Esophagus muscularis mucosa (tissue), 4 donors: ENCODE results near the gene ZFP90. TPM values are rescaled to one million over a fixed set of nuclear protein-coding genes. Genes with fewer than 3 reads are reported as not detected.

Experiments
- DNase-seq: peaks from one replicate; pipeline ENCODE4 v3.0.0-alpha.2; 2017; ENCODE audit errors: extremely low spot score
- H3K27ac ChIP-seq, 4 donors: fragments of 200-600 bp; sonication (generic); replicated peaks in 1 of 4; 1 replicate in 3 of 4; 2 replicates in 1 of 4; pipeline ENCODE4 v1.5.1; 2016 to 2019; ENCODE audit warnings: mild to moderate bottlenecking in 1 of 4
- H3K27me3 ChIP-seq, 4 donors: fragments of 200-600 bp; sonication (generic); one replicate each; pipeline versions ENCODE4 v1.5.1 to v1.6.0; 2016 to 2019
- H3K36me3 ChIP-seq, 4 donors: fragments of 200-600 bp; sonication (generic); one replicate each; pipeline ENCODE4 v1.5.1; 2016 to 2019
- H3K4me1 ChIP-seq, 4 donors: fragments of 200-600 bp; sonication (generic); one replicate each; pipeline ENCODE4 v1.5.1; 2016 to 2019
- H3K4me3 ChIP-seq, 4 donors: fragments of 200-600 bp; sonication (generic); 1 replicate in 2 of 4; 2 replicates in 2 of 4; pipeline ENCODE4 v1.5.1; 2016 to 2019; ENCODE audit warnings: mild to moderate bottlenecking in 4 of 4, moderate library complexity in 1 of 4
- H3K9me3 ChIP-seq, 4 donors: fragments of 200-600 bp; sonication (generic); 1 replicate in 3 of 4; 2 replicates in 1 of 4; pipeline ENCODE4 v1.5.1; 2016 to 2019
- CTCF ChIP-seq, 3 experiments: fragments of 200-600 bp in 2 of 3; fragments of 450-650 bp in 1 of 3; sonication (generic) in 2 of 3; IDR thresholded peaks; one replicate each; pipeline ENCODE4 v1.5.1; 2017 to 2019; ENCODE audit warnings: antibody characterized with exemption in 3 of 3, mild to moderate bottlenecking in 2 of 3, moderate library complexity in 1 of 3
- EP300 ChIP-seq: sonication (generic); formaldehyde crosslinking; IDR thresholded peaks from one replicate; pipeline ENCODE4 v1.6.1; 2017; ENCODE audit warnings: antibody characterized with exemption
- POLR2A ChIP-seq: fragments of 450-650 bp; IDR thresholded peaks from one replicate; pipeline ENCODE4 v1.6.1; 2017; ENCODE audit warnings: antibody characterized with exemption, moderate library complexity, mild to moderate bottlenecking, low read depth
- POLR2AphosphoS5 ChIP-seq, 2 donors: sonication (generic); formaldehyde crosslinking; IDR thresholded peaks; one replicate each; pipeline ENCODE4 v1.6.1; 2017; ENCODE audit warnings: antibody characterized with exemption in 2 of 2
- WGBS: methylation state at CpG from one replicate; pipeline ENCODE4 v1.1.5; 2018; 5-methylcytosine and 5-hydroxymethylcytosine counted together
- intact Hi-C: fragments of 100-400 bp; cut with DNase I; formaldehyde crosslinking; loops from one replicate; pipeline ENCODE4 v1.15.1; 2023
- total RNA-seq, 4 donors: library from RNA; depleted of rRNA; stranded (reverse); fragments of >200 nt; gene quantifications; one replicate each; pipeline versions ENCODE4 v1.1.0 to v1.2.1, GENCODE V29; 2016

Gene ZFP90
- 10 to 100 TPM; 27.8 to 31.0 (median 29.5) TPM for total RNA-seq

DNA sequence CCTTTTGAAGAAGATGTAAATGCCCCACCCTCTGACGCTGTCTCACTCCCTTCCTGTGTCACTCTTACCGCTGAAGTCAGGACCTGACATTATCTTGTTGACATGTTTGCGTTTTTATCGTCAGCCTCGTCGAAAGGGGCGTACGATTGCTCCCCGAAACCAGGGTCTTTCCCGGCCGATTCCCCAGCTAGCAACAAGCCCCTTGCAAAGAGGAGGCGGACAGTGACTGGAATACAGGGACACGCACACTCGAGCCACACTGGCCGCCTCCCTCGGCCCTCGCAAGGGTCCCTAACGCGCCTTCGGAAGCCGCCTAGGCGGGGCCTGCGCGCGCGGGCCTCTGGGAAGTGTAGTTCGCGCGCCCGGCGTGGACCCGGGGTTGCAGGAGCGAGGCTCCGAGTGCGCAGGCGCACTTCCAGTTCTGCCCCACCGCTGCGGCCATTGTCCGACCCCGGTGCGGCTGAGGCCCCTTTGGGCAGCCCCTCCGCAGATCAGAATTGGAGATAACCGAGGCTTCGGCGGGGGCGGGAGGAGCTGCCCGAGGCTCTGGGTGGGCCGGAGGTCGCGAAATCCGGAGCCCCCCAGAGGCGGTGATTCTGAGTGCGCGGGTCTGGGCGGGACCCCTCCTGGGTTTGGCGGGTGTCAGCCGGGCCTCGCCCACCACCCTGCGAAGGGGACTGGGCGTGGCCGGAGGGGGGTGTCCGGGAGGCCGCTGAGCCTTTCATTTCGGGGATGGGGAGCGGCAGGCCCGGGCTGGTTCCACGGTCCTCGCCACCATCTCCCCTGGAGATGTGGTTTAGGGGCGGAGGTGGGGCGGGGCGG, at the start of gene ZFP90:
ZFP90 (plus strand) TSS at position 412 of the 822 bp plus-strand sequence. CDS start 502 bp downstream, outside the sequence.
- intact Hi-C loops: loop anchor here (10.0 kb wide), 1 partner anchor 306 kb away; the partner anchor contains the start of gene TANGO6
- Histone ChIP-seq H3K9me3 (no peaks in the 10 kb centered on the region), H3K4me3 (peak within 1 kb of the TSS; percentile 82 to 100 (median 97)), H3K27ac (peak within 1 kb of the TSS; percentile 76 to 84 (median 82)), H3K36me3 (peaks cover 0 to 26% (median 10%) of the 10 kb centered on the region in 4 donors), H3K27me3 (no peaks in the 10 kb centered on the region), H3K4me1 (peaks cover 7 to 12% (median 9%) of the 10 kb centered on the region in 4 donors)
- DNase-seq: peak; percentile 92
- WGBS: 5% methylated on average over 14 of the region's 71 CpGs
- no peak for TF ChIP-seq CTCF (IDR thresholded peaks at IDR 0.05)
- TF ChIP-seq POLR2AphosphoS5 (IDR thresholded peaks at IDR 0.05): peak; percentile 81 to 84

- Histone ChIP-seq H3K4me3 (no peak overlapping the region), H3K9me3 (no peaks in the 10 kb centered on the region), H3K27me3 (peaks cover 0 to 27% (median 0%) of the 10 kb centered on the region in 4 donors), H3K36me3 (no peaks in the 10 kb centered on the region), H3K27ac (no peak overlapping the region), H3K4me1 (peaks cover 0 to 9% (median 4%) of the 10 kb centered on the region in 4 donors)
- intact Hi-C loops: no loop called here
- DNase-seq: no peak
- TF ChIP-seq POLR2AphosphoS5 (IDR thresholded peaks at IDR 0.05): no peak
- TF ChIP-seq EP300: no peak
- no peak for TF ChIP-seq POLR2A
- no peak for TF ChIP-seq CTCF (IDR thresholded peaks at IDR 0.05)
- 72% methylated on average over 1 of the region's 1 CpG for WGBS
Measured at GRCh38 chr16:68490358-68490757, 48.7 kb upstream of the ZFP90 start.

DNA sequence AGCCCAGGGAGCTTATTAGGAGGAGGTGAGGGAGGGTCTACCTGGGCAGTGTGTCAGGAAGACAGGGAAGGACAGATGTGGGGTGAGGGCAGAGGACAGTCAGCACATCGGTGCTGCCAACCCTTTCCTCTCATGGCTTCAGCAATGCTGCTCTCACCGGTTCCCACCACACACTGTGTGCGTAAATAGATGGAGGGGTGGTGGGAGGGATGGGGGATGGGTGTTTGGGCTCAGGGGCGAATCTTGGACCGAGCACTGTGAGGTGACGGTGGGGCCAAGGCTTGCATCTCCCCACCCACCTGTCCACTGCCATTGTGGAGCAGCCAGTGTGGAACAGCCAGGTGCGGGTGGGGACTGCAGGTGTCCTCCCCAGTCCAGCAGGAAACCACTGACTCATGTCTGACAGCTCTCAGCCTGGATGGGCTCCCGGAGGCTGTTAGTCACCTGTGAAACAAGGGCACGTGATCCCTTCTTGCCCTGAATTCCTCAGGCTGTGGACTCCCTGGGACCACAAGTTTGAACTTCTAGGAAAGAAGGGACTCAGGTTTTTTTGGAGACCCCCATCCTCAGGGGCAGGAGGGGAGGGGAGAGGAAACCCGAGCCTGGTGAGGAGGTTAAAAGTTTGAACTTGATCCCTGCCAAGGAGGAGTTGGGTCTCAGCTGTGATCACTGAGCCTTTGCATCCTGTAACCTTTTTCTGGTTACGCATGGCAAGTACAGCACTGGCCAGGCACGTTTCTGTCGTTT, 48.1 kb upstream of the ZFP90 start:
- no peak overlapping the region for H3K27ac ChIP-seq
- no peaks in the 10 kb centered on the region for H3K9me3 ChIP-seq
- TF ChIP-seq POLR2A: no peak
- no peak for TF ChIP-seq EP300
- no peak for TF ChIP-seq POLR2AphosphoS5 (IDR thresholded peaks at IDR 0.05)
- TF ChIP-seq CTCF (IDR thresholded peaks at IDR 0.05): no peak
- H3K27me3 ChIP-seq: peaks cover 0 to 30% (median 0%) of the 10 kb centered on the region in 4 donors
- peaks cover 0 to 9% (median 4%) of the 10 kb centered on the region in 4 donors for H3K4me1 ChIP-seq
- intact Hi-C loops: no loop called here
- 83% methylated on average over 1 of the region's 13 CpGs for WGBS
- H3K36me3 ChIP-seq: no peaks in the 10 kb centered on the region
- DNase-seq: no peak
- no peak overlapping the region for H3K4me3 ChIP-seq

DNA sequence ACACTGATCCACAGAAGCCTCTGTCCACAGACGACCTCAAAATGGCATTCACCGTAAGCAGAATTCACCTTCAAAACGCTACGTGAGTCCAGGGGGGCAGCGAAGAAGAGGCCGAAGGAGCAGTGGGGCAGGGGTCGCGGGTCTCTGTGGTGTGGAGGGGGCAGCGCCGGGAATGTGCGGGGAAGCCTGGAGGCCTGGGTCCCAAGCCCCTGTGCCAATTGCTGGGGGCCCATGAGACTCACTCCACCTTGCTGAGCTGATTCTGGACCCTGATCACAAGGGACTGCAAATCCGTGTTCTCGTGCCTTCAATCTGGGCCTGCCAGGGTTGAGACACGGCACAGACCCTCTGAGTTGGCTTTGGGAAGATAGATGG, 47.5 kb upstream of the ZFP90 start:
- DNase-seq: no peak
- H3K27ac ChIP-seq: no peak overlapping the region

More for the DNA sequence above, 47.5 kb upstream of the ZFP90 start:
- H3K4me3 ChIP-seq: no peak overlapping the region
- H3K27me3 ChIP-seq: peaks cover 0 to 30% (median 0%) of the 10 kb centered on the region in 4 donors
- TF ChIP-seq CTCF (IDR thresholded peaks at IDR 0.05) (no peak), POLR2AphosphoS5 (IDR thresholded peaks at IDR 0.05) (no peak), POLR2A (no peak), EP300 (no peak)
- intact Hi-C loops: no loop called here
- H3K9me3 ChIP-seq: no peaks in the 10 kb centered on the region
- 85% methylated on average over 13 of the region's 14 CpGs for WGBS
- peaks cover 0 to 8% (median 3%) of the 10 kb centered on the region in 4 donors for H3K4me1 ChIP-seq
- H3K36me3 ChIP-seq: no peaks in the 10 kb centered on the region
